Activated CD4-positive, alpha-beta T cell treated with anti-CD3 and anti-CD28 coated beads, Interleukin-2, amount 50 U/mL, for 16 hours (primary cell): ENCODE measurements around the gene TRAPPC6A.

Experiments
- DNase-seq: peaks from one replicate; pipeline ENCODE4 v3.0.0-alpha.2; 2020

TRAPPC6A gene

DNA sequence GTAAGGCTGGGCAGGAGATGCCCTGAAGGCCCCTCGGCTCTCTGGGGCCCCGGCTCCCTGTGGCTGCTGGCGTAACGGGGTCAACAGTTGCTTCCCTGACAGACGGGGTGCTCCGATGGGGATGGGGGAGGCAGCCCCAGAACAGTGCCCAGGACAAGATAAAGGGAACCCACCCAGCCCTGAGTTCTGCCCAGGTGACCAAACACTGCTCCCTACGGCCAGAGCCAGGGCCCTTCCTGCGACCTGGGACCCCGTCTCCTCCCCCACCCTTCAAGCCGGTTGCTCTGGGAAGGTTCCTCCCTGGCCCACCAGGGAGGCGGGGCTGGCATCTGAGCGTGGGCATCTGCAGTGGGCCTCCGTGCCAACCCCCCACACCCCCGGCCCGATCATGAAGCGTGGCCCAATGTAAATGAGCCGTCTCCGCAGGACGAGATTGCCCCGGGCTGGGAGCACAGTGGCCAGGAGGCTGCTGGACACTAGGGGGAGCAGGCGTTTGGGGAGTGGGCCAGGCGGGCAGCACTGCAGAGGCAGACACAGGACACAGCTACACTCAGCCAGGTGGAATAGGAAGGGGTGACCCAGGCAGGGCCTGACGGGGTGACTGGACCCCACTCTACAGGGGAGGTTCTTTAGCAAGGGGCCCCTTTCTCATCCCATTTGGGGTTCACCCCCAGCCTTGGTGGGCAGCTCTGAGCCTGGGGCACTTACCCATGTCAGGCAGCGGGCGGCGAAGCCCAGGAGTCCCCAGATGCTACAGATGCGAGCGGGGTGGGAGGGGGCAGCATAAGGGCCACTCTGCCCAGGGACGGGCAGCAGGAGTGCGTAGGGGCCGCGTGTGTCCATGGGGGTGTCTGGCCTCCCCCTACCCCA lies 16.1 kb downstream of the TRAPPC6A start:
- no peak for DNase-seq

DNA sequence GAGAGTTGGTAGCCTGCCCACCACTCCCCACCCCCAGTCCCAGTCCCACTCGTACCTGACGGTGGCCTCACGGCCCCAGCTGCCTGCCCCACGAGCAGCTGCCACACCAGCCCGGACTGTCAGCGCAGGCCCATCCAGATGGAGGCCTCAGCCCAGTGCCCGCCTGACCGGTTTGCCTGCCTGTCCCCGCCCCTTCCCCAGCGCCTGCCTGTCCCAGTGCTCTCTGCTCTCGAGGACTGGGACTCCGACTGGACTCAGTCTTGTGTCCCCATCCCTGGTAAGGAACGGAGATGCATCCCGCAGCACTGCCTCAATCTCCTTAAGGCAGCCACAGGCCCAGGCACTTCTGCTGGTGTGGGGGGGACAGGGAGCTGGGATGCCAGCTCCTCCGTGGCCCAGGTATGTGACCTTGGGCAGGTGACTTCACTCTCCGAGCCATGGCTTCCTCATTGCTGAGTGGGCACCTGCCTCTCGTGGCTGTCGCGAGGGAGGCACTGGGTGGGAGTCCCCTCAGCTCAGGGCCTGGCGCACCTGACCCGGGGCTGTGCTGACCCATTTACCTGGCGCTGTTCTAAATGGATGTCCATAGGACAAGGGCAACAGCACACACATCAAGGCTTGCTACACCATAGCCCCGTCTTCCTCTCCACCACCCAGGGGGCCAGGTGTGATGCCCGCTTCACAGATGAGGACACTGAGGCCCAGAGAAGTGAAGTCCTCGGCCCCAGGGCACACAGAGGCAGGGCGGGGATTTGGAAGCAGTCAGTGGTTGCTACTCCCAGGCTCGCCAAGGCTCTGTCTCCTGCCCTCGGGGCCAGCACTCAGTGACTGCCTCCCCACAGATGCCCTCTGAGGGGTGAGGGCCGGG lies 16.9 kb downstream of the TRAPPC6A start, which contains the start of gene NKPD1:
Gene NKPD1 (minus strand): TSS at position 113 of the 868 bp plus-strand sequence. CDS start 832 bp downstream, outside the sequence.
- DNase-seq: no peak

DNA sequence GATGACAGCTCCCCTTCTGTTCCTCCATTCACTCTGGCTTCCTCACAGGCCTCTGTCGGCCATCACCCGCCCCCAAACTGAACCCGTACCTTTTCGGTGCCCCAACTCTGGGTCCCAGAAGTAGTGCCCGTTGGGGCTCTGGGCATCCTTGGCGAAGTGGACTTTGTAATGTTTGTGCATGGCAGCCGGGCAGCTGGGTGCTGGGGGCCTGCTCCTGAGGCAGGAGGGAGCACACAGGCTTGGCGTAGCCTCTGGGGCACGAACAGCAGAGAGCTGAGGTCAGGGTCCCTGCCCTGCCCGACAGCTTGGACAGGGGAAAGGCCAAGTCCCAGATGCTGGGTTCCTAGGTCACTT lies 18.1 kb downstream of the TRAPPC6A start:
- DNase-seq: no peak

DNA sequence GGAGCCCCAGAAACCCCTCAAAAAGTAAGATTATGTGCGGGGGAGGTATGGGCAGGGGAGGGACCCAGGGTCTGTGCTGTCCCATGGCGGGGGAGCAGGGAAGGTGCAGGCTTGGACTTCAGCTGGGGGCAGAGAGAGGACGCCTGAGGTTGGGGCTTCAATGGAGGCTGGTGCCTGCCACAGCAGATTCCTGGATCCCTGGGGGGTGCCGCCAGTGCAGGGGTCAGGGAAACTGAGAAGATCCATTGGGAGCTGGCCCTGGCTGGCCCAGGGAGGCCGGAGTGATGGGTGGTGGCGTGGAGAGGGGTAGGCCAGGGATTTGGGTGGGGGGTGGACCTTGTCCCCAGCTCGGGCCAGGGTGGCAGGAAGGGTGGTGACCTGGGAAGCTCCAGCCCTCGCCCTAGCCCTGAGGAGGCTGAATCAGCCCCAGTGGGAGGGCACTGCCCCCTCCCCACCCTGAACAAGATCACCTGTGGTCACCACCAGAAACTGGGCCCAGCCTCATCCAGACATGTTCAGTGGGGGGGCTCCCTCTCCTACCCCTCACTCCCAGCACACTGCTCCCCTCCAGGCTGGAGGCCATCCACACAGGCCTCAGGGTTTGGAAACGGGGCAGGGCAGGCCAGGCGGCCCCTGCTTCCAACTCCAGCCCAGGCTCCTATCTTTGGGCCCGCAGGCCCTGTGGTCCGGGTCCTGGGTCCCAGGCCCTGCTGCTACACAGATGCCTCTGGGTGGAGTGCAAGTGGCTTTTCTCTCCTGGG lies 18.6 kb downstream of the TRAPPC6A start:
- DNase-seq: no peak

DNA sequence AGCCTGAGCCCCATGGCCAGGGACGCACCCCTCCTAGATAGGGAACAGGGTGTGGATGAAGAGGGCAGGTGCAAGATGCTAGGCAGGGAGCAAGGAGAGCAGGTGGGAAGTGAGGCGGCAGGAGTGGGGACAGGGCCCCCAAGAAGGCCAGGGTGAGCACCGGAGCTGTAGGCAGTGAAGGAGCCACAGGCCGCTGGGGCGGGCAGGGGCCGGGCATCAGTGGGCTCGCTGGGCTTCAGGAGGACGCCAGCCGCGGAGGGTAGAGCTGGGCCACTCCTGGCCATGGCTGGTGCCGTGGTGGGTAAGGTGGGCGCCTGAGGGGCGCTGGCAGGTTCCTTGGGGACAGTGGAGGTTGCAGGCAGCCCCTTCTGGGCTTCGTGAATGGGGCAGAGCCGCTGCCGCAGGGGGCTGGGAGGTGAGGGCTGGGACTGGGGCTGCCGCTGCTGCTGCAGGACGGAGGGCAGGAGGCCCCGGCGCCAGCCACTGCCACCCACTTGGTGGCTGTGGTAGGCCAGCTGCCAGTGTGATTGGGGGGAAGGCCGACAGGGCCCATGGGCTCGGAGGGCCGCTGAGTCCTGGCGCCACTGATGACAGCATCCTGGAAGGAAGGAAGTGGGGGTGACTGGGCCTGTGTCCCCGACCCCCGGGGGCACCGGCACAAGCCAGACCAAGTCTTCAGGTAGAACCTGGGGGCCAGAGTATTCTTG lies 19.4 kb downstream of the TRAPPC6A start:
- no peak for DNase-seq

DNA sequence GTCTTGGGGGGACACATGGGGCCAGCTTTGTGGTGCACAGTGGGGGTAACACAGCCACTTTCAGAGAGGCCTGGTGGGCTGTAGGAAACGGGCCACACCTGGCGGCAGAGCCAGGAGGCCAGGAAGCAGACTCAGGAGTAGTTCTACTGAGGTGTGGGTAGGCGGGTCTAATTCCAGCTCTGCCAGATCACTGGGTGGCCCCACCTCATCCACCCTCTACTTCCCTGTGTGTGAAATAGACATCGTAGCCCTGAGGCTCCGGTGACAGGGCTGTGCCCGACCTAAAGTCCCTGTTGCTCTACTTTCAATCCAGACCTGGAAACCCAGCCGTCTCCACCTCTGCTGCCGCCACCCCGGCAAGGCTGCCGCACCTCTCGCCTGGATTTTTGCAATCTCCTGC lies 21.3 kb downstream of the TRAPPC6A start:
- DNase-seq: no peak

DNA sequence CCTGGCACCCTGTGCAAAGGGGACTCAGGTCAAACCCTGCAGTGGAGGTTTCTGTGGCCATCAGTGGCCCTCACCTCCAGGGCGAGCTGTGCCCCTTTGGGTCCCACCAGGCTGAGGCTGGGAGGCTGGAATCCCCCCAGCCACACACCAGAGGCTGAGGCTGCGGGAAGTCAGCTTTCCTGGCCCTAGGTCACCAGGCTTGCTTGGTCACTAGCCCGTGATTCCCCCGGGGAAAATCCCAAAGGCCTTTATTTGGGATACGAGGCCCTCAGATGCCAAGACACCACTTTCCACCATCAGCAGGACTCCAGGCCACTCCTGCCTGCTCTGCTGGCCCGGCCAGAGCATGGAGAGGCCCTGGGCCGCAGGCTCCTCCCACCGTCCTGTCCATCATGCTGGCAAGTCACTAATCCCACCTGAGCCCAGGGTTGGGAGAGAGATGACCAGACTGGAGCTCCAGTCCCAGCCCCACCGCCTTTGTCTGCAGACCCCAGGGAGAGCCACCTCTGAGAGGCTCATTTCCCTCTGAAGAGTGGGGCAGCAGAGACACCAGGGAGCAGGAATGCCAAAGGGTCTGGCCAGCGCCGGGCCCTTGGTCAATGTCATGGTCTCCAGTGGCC lies 21.9 kb downstream of the TRAPPC6A start:
- no peak for DNase-seq

DNA sequence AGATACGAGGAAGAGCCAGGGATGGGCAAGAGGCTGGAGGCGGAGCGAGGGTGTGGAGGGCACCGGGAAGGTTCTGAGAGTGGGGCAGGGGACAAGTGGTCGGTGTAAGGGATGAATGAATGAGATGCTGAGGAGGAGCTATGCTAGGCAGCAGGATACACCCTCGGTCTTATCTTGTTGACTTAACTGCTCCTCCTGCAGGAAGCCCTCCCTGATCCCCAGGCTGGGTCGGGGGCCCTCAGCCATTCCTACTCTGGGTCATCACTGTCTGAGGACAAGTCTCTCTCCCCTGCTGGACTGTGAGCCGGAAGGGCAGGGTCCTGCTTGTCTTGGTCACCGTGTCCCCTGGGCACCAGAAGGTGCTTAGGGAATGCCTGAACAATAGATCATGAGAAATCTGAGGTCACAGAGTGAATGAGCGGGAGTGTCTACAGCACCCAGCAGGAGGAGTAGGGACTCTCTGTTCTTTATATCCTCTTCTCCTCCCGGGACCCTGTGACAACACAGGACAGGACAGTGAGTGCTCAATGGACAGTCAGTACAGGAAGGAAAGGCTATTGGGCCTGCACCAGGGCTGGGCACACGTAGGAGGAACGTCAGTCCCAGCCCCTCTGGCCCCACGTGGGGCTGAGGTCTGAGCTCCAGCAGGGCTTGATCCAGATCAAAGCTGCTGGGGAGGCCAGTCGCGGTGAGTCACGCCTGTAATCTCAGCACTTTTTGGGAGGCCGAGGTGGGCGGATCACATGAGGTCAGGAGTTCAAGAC lies 23.8 kb downstream of the TRAPPC6A start:
- DNase-seq: no peak

DNA sequence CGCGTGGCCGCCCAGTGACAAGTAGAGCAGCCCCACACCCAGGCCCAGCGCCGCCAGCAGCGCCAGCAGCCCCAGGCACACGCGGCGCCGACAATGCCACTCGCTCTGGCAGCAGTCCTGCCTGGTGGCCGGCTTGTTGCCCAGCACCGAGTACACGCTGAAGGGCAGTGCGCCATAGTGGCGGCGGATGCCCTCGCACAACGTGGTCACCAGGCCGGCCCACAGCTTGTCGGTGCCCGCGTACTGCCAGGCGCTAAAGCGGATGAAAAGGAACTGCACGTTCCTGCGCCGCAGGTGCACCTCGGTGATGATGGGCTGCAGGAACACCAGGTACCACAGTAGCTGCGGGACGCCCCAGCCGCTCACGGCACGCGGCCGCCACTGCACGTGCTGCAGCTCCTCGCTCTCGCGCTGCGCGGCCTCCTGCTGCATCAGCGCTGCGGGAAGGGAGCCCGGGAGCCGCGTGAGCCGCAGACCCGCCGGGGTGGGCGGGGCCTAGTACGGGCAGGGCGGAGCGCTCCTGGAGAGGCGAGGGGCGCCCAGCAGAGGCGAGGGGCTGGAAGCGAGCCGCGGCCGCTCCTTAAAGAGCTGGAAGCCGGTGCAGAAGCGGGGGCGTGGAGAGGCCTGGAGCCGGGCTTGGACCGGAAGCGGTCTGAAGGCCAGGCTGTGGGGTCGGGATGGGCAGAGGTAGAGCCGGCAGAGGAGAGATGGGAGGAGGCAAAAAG lies 24.5 kb downstream of the TRAPPC6A start:
- peak; percentile 30 for DNase-seq

DNA sequence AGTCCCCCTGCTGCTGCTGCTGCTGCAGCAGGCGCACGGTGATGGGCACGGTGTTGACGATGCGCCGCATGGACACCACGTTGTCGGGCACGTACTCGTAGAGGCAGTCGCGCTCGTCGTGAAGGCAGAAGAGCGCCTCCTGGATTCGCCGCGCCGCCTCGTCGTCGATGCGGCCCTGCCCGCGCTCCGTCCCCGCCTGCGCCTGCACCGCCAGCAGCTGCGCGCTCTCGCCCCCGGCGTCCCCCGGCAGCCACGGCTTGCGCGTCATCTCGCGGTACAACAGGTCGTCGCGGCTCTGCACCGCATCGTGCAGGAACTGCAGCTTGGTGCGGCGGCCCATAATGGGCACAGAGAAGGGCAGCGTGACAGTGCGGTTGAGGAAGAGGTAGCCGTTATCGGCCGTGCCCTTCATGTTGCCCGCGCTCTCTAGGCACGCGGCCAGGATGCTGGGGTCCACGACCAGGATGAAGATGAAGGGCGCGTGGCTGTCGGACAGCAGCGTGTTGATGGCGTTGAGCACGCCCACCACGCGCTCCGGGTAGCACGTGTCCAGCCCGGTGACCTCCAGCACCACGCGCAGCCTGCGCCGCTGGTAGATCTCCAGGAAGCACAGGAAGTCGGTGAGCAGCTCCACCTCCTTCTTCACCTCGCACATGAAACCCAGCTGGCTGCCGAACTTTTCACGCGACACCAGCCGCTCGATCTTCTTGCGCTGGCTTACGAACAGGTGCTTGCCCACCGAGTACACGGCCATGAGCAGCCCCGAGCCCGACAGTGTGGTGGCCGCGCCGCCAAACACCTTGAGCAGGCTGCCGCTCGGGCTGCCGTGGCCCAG lies 25.3 kb downstream of the TRAPPC6A start:
- DNase-seq: peak; percentile 47

DNA sequence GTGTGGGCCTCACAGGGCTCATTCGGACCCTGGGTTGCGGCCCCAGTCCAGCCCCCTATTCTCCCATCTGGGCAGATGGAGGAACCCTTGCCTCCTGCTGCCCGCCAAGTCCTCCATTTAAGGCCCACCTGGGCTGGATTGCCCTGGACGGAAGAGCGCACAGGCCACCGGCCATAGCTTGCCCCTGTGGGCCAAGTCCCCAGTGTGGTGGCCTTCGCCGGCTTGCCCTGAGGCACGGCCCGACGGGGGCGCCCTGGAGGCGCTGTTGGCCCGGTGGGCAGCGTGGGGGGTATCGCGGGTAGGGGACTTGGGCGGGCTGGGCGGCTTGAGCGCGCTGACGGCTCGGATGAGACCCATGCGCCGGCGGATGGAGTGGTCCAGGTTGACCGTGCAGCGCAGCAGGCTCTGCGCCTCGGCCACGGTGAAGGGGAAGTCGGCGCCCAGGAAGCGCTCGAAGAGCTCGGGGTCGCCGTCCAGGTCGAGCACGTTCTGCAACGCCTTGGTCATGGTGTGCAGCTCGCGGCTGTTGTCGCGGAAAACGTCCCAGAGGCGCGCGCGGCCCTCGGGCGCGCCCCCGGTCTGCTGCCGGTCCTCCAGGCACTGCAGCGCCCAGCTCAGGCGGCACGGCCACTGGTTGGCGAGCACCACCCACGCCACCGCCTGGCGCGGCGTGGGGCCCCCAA lies 26.1 kb downstream of the TRAPPC6A start:
- no peak for DNase-seq

DNA sequence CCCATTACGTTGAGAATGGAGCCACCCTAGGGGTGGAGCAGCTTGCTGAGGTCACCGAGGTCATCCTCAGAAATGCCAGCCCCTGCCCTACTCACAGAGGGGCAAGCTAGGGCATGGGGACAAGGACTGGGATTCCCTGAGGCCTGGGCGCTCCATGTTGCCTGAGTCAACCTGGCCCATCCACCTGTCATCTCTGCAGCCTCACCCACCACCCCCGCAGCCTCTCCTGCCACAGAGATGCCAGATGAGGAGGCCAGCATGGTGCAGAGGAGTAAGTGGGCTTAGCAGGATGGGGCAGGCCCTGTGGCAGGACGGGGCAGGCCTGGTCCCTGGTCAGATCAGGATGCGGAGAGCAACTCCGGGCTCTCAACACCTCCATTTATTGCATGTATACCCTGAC lies 26.7 kb downstream of the TRAPPC6A start:
- DNase-seq: no peak

DNA sequence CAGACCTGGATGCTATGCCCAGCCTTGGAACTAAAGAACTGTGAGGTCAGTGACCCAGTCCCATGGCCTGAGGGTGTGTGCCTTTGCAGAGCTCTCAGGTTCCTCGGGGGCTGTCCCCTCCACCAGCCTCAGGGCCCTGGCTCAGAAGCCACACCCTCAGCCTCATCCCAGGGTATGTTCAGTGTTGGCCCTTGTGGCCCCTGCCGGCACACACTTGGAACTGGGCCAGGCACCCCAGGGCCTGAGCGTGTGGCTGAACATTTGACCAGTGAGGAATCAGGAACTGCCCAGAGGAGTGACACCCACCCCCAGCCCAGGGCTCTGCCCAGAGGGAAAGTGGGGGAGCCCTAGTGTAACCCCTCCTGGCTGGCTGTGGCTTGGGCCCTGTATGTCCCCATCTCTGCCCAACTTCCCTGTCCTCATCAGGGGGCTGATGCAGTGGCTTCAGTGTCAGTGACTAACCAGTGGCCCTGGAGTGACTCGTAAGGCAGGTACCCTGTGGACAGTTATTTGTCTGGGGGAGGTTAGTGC lies 27.2 kb downstream of the TRAPPC6A start:
- no peak for DNase-seq

DNA sequence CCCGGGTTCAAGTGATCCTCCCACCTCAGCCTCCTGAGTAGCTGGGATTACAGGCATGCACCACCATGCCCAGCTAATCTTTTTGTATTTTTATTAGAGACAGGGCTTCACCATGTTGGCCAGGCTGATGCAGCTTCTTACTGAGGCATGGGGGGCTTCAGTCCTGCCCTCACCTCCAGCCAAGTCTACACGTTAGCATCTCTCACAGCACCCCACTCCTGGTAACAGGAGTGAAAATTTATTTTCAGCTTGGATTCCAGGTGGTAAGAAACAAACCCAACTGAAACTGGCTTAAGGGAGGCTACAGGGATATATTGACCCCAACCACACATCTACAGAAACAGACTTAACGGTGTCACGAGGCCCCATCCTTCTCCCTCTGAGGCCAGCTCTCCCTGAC lies 27.9 kb downstream of the TRAPPC6A start:
- no peak for DNase-seq

DNA sequence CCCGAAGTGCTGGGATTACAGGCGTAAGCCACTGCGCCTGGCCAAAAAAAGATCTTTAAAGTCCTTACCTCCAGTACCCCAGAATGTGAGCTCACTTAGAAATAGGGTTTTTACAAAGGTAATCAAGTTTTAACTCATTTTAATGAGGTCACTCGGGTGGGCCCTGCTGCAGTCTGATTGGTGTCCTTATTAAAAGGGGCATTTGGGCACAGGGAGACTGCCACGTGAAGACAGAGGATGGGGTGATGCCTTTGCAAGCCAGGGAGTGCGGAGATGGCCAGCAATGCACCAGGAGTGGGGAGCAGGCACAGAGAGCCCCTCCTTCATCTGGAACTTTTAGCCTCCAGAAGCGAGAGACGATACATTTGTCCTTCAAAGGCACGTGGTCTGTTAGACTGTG lies 28.9 kb downstream of the TRAPPC6A start:
- no peak for DNase-seq

DNA sequence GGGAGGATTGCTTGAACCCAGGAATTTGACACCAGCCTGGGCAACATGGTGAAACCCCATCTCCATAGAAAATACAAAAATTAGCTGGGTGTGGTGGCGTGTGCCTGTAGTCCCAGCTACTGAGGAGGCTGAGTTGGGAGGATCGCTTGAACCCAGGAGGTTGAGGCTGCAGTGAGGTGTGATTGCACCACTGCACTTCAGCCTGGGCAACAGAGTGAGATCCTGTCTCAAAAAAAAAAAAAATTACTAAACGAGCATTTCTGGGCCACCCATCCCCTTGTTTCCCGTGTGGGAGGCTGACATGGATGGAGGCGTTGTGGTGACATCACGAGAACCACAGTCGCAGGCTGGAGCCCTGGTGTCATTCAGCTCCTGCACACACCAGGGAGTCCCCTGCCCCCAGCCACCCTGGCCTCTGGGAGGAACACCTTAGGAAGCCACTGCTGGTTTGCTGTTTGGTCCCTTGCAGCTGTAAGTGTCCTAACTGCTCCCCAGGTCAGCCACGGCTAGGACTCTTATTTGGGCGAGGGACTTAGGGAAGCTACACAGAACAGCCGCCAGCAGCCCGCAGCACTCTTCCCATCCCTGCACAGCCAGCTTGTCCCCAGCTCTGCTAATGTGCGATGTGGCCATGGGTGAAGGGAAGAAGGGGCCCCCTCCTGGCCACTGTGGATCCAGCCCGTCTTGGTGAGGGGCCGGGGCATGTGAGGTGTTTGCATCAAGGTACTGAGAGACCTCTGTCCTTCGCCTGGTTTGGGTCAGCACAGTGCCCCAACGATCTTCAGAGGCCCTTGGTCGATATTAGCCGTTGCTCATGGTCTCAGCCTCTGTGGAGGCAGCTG lies 30.0 kb downstream of the TRAPPC6A start:
- DNase-seq: no peak

DNA sequence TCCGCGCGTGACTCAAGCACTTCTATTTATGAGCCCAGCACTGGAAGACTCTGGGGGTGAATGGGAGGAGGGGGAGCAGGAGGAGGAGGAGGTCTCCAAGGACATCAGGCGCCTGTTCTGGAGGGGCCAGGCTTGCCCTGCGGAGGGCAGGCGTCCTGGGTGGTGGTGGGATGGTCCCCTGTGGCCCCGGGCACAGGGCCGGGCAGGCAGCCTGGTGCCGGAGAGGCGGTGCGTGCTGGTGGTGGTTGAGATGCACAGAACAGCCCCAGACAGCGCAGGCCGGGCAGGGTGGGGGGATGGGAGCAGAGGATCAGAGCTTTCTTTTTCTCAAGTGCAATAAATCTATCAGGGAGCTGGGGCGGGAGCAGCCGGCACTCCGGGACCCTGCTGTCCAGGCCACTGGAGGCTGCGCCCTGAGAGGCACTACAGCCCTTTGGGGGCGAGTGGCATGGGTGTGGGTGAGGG lies 31.3 kb downstream of the TRAPPC6A start:
- DNase-seq: no peak

DNA sequence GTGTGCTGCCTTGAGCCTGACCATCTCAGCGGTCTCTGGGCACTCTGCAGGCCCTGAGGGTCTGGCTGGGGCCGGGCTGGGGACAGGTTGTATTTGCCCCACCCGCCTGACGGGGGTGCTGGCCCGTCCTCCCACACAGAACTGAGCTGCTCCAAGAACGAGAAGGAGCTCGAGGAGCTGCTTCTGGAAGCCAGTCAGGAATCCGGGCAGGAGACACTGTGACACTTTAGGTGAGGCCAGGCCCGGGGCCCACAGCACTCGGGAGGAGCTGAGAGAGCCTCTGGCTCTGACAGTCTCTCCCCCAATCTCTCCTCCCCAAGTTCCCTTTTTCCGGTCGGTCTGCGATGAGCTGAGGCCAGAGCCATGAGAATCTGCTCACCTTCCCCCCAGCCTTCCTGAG lies 31.8 kb downstream of the TRAPPC6A start:
- DNase-seq: no peak
